22Rv1 (cell line): ENCODE measurements around the gene PRODH.
"Not testable (repeated sequence)": the region's sequence is repeated elsewhere in the genome, so short reads cannot be mapped to it uniquely, and the experiment has no call there.

Source experiments
- CTCF ChIP-seq: fragments of 450-650 bp; IDR thresholded peaks from 2 replicates; pipeline ENCODE4 v1.5.1; 2017; ENCODE audit warnings: mild to moderate bottlenecking
- ZFX ChIP-seq: fragments of 450-650 bp; IDR thresholded peaks from 2 replicates; pipeline ENCODE4 v1.6.1; 2017; ENCODE audit warnings: antibody characterized with exemption, borderline replicate concordance

GRCh38 chr22:18938691-18939090 is 2.6 kb upstream of the PRODH start:
- not testable (repeated sequence) for TF ChIP-seq CTCF, ZFX
